Tibial nerve (tissue), 4 donors: ENCODE data around the gene KIAA0586.

Experiments used
- EP300 ChIP-seq, 2 donors: sonication (generic); formaldehyde crosslinking; IDR thresholded peaks; one replicate each; pipeline ENCODE4 v1.6.1; 2017; ENCODE audit warnings: antibody characterized with exemption in 2 of 2, mild to moderate bottlenecking in 1 of 2
- POLR2A ChIP-seq, 2 donors: fragments of 450-650 bp; IDR thresholded peaks; one replicate each; pipeline ENCODE4 v1.6.1; 2017; ENCODE audit warnings: antibody characterized with exemption in 2 of 2, mild to moderate bottlenecking in 2 of 2, moderate library complexity in 2 of 2
- TF ChIP-seq, protein P1 (sequence below), 5 experiments: fragments of 200-600 bp in 3 of 5; fragments of 450-650 bp in 2 of 5; sonication (generic) in 3 of 5; IDR thresholded peaks; one replicate each; pipeline ENCODE4 v1.5.1; 2016 to 2019; ENCODE audit warnings: antibody characterized with exemption in 5 of 5, mild to moderate bottlenecking in 3 of 5, moderate library complexity in 2 of 5

DNA sequence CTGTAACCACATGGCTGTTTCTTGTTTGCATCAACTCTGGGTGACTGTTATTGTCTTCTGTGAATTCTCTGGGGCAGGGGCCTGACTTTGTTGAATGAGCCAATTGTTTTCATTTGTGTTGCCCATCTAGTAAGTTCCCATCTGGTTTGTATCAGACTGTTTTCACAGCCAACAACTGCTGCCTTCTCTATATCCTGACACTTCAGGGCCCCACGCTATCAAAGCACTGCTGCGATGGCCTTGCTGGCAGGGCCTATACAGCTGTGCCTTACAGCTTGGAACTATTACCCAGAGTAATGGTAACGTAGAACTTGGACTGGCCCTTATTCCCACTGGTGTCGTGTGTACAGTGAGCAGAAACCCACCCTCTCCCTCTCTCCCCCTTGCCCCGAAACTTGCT lies 105.9 kb downstream of the KIAA0586 start:
- TF ChIP-seq, protein P1, sequence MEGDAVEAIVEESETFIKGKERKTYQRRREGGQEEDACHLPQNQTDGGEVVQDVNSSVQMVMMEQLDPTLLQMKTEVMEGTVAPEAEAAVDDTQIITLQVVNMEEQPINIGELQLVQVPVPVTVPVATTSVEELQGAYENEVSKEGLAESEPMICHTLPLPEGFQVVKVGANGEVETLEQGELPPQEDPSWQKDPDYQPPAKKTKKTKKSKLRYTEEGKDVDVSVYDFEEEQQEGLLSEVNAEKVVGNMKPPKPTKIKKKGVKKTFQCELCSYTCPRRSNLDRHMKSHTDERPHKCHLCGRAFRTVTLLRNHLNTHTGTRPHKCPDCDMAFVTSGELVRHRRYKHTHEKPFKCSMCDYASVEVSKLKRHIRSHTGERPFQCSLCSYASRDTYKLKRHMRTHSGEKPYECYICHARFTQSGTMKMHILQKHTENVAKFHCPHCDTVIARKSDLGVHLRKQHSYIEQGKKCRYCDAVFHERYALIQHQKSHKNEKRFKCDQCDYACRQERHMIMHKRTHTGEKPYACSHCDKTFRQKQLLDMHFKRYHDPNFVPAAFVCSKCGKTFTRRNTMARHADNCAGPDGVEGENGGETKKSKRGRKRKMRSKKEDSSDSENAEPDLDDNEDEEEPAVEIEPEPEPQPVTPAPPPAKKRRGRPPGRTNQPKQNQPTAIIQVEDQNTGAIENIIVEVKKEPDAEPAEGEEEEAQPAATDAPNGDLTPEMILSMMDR (IDR thresholded peaks at IDR 0.05): no peak
- no peak for TF ChIP-seq POLR2A (IDR thresholded peaks at IDR 0.05)
- no peak for TF ChIP-seq EP300 (IDR thresholded peaks at IDR 0.05)
